ENCODE measurements around the gene MINPP1.
A peak's percentile ranks its signal among the peaks of the same experiment; 100 is the strongest.

MINPP1 gene

DNA sequence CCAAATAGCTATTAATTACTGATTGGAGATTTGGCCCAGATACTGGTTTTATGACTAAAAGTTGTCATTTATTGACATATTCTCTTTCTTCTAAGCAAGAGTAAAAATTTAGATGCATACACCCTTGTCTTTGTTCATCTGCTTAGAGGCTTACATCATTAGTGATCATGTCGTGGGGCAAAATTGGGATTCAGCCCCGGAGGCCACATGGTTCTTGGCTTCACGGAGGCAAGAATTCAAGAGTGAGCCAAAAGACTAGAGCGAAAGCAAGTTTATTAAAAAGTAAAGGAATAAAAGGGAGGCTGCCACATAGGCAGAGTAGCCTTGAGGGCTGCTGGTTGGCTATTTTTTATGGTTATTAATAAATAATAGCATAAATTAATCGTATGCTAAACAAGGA lies 41.1 kb downstream of the MINPP1 start:
- TF ChIP-seq, protein P1, sequence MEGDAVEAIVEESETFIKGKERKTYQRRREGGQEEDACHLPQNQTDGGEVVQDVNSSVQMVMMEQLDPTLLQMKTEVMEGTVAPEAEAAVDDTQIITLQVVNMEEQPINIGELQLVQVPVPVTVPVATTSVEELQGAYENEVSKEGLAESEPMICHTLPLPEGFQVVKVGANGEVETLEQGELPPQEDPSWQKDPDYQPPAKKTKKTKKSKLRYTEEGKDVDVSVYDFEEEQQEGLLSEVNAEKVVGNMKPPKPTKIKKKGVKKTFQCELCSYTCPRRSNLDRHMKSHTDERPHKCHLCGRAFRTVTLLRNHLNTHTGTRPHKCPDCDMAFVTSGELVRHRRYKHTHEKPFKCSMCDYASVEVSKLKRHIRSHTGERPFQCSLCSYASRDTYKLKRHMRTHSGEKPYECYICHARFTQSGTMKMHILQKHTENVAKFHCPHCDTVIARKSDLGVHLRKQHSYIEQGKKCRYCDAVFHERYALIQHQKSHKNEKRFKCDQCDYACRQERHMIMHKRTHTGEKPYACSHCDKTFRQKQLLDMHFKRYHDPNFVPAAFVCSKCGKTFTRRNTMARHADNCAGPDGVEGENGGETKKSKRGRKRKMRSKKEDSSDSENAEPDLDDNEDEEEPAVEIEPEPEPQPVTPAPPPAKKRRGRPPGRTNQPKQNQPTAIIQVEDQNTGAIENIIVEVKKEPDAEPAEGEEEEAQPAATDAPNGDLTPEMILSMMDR (IDR thresholded peaks at IDR 0.05; ENCODE audit: control insufficient read depth, insufficient read depth, low read depth, low read length, missing control alignments) = no peak
- DNase-seq (ENCODE audit: low read depth) = no peak

DNA sequence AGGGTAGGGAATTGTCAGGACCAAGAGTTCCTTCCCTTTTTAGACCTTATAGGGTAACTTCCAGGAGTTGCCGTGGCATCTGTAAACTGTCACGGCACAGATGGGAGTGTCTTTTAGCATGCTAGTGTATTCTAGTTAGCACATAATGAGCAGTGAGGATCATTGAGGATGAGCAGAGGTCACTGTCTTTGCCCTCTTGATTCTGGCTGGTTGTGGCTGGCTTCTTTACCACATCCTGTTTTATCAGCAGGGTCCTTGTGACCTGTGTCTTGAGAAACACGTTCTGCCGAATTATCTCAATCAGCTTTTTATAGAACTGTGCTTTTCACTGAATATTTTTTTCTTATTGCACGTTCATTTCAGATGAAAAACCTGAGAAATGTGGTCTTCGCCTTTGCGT lies 41.5 kb downstream of the MINPP1 start:
- H3K4me3 ChIP-seq (ENCODE audit: control insufficient read depth, low read depth, low read length) = no peak overlapping the region
- TF ChIP-seq, protein P1 (IDR thresholded peaks at IDR 0.05; ENCODE audit: control insufficient read depth, insufficient read depth, low read depth, low read length, missing control alignments) = no peak
- DNase-seq (ENCODE audit: low read depth) = no peak

More for the DNA sequence above, 41.1 kb downstream of the MINPP1 start:
- no peak overlapping the region for H3K4me3 ChIP-seq (ENCODE audit: control insufficient read depth, low read depth, low read length)

DNA sequence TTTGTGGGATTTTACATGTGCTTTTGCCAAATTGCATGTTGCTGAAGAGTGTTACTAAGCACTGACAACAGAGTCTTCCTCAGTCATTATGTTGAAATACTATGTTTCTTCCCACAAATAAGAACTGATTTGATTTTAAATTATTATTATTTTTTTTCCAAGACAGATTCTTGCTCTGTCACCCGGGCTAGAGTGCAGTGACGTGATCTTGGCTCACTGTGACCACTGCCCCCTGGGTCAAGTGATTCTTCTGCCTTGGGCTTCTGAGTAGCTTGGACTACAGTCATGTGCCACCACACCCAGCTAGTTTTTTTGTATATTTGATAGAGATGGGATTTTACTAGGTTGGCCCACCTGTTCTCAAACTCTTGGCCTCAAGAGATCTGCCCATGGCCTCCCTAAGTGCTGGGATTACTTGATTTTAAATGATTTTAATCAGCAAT lies 42.3 kb downstream of the MINPP1 start:
- no peak overlapping the region for H3K4me3 ChIP-seq (ENCODE audit: control insufficient read depth, low read depth, low read length)
- DNase-seq (ENCODE audit: low read depth) = peak; percentile 37
- TF ChIP-seq, protein P1 (IDR thresholded peaks at IDR 0.05; ENCODE audit: control insufficient read depth, insufficient read depth, low read depth, low read length, missing control alignments) = no peak

DNA sequence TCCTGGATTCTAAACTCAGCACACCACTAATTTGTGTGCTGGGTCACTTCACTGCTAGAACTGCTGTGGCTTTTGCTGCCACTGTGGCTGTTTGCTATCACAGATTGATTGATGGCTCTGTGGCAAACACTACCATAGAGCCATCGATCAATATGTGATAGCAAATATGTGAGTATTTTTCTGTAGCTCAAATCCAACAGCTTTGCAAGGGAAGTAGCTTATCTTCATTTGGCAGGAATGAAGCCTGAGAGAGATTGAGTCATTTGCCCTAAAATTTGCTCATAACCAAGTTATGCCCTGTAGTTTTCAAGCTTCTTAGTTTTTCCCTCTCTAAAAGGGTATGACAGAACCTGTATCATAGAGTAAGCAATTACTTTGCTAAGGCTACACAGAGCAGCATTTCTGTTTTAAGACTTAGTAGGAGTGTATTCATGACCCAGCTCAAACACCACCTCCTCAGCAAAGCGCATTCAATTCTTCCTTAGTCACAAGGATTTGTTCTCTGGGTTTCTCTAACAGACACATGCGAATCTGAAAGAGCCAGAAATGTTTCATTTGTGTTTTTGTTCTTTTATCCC lies 43.1 kb downstream of the MINPP1 start:
- peak overlapping the region; percentile 7; the same call in 1 of the 2 replicates for H3K4me3 ChIP-seq (ENCODE audit: control insufficient read depth, low read depth, low read length)
- TF ChIP-seq, protein P1 (IDR thresholded peaks at IDR 0.05; ENCODE audit: control insufficient read depth, insufficient read depth, low read depth, low read length, missing control alignments) = no peak
- DNase-seq (ENCODE audit: low read depth) = peak; percentile 75

GRCh38 chr10:87550741-87551140 lies 46.0 kb downstream of the MINPP1 start:
- DNase-seq (ENCODE audit: low read depth) = no peak
- TF ChIP-seq, protein P1 (IDR thresholded peaks at IDR 0.05; ENCODE audit: control insufficient read depth, insufficient read depth, low read depth, low read length, missing control alignments) = no peak
- H3K4me3 ChIP-seq (ENCODE audit: control insufficient read depth, low read depth, low read length) = no peak overlapping the region

DNA sequence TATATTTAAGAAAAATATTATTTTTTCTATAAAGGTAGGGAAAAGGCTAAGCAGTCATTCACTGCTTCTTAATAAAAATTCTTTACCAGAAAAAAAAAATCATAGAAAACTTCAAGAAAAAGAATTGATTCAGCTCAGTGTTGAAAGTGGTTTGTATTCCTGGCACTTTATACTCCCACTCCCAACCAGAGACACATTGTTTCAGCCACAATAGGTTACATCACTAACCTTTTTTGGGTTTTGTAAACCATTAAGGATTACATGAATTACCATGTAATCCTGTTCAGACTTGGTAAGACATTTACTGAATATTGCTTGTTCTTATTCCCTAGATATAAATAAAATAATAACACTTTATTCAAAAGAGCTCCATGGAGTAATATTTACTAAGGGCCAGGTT lies 46.6 kb downstream of the MINPP1 start:
- TF ChIP-seq, protein P1 (IDR thresholded peaks at IDR 0.05; ENCODE audit: control insufficient read depth, insufficient read depth, low read depth, low read length, missing control alignments) = no peak
- no peak for DNase-seq (ENCODE audit: low read depth)
- no peak overlapping the region for H3K4me3 ChIP-seq (ENCODE audit: control insufficient read depth, low read depth, low read length)
